GM12891 (cell line): Measurements from ENCODE around the gene SLC24A3.

Source experiments
- POLR2A ChIP-seq: IDR thresholded peaks from 2 replicates; pipeline ENCODE4 v1.6.1; 2011; ENCODE audit warnings: low read depth, low read length, control low read depth
- POLR2AphosphoS5 ChIP-seq: IDR thresholded peaks from 2 replicates; pipeline ENCODE4 v1.6.1; 2011; ENCODE audit warnings: low read depth, low read length, control low read depth
- SPI1 ChIP-seq: IDR thresholded peaks from 2 replicates; pipeline ENCODE4 v1.6.1; 2011; ENCODE audit warnings: low read depth, low read length, control low read depth
- TAF1 ChIP-seq: IDR thresholded peaks from 2 replicates; pipeline ENCODE4 v1.6.1; 2011; ENCODE audit warnings: low read depth, low read length, control low read depth

GRCh38 chr20:19605786-19606485 is 393.5 kb downstream of the SLC24A3 start:
- no peak for TF ChIP-seq POLR2A
- TF ChIP-seq TAF1: no peak
- TF ChIP-seq SPI1: no peak
- TF ChIP-seq POLR2AphosphoS5: no peak
